Thoracic aorta (tissue), 2 donors: Measurements from ENCODE around the gene MSH2. TPM values are rescaled to one million over a fixed set of nuclear protein-coding genes. Genes with fewer than 3 reads are reported as not detected.

ENCODE experiments used
- ATAC-seq: fragments of 150-250 bp; one replicate; pipeline ENCODE4 v1.8.0; 2017; ENCODE audit warnings: low read depth; ENCODE audit not compliant: insufficient number of reproducible peaks, low FRiP score
- DNase-seq: peaks from one replicate; pipeline ENCODE4 v3.0.0-alpha.2; 2020; ENCODE audit warnings: low spot score
- H3K27ac ChIP-seq, 2 donors: fragments of 200-600 bp; sonication (generic); 1 replicate in 1 of 2; 2 replicates in 1 of 2; pipeline ENCODE4 v1.5.1; 2016; ENCODE audit warnings: mild to moderate bottlenecking in 2 of 2, moderate library complexity in 2 of 2
- H3K27me3 ChIP-seq: fragments of 200-600 bp; sonication (generic); replicated peaks from 2 replicates; pipeline ENCODE4 v1.6.0; 2016; ENCODE audit warnings: mild to moderate bottlenecking; ENCODE audit not compliant: insufficient read depth
- H3K36me3 ChIP-seq: fragments of 200-600 bp; sonication (generic); one replicate; pipeline ENCODE4 v1.5.1; 2016
- H3K4me1 ChIP-seq, 2 donors: fragments of 200-600 bp; sonication (generic); 1 replicate in 1 of 2; 2 replicates in 1 of 2; pipeline versions ENCODE4 v1.5.1 to v1.6.0; 2016; ENCODE audit warnings: low read depth in 2 of 2, mild to moderate bottlenecking in 1 of 2; ENCODE audit not compliant: control insufficient read depth in 1 of 2
- H3K4me3 ChIP-seq: fragments of 200-600 bp; sonication (generic); 2 replicates; pipeline ENCODE4 v1.5.1; 2016; ENCODE audit warnings: mild to moderate bottlenecking
- H3K9me3 ChIP-seq: fragments of 200-600 bp; sonication (generic); 2 replicates; pipeline ENCODE4 v1.5.1; 2016
- total RNA-seq, 2 donors: library from RNA; depleted of rRNA; stranded (reverse); fragments of >200 nt; gene quantifications; one replicate each; pipeline versions ENCODE4 v1.1.0 to v1.2.3, GENCODE V29; 2016
- TF ChIP-seq, protein P1 (sequence below): fragments of 200-600 bp; sonication (generic); IDR thresholded peaks from one replicate; pipeline ENCODE4 v1.5.1; 2019; ENCODE audit warnings: antibody characterized with exemption

MSH2 gene
- total RNA-seq, 2 donors from 2014 or later = 4.7 to 9.6 TPM

- no peak for DNase-seq
- TF ChIP-seq, protein P1, sequence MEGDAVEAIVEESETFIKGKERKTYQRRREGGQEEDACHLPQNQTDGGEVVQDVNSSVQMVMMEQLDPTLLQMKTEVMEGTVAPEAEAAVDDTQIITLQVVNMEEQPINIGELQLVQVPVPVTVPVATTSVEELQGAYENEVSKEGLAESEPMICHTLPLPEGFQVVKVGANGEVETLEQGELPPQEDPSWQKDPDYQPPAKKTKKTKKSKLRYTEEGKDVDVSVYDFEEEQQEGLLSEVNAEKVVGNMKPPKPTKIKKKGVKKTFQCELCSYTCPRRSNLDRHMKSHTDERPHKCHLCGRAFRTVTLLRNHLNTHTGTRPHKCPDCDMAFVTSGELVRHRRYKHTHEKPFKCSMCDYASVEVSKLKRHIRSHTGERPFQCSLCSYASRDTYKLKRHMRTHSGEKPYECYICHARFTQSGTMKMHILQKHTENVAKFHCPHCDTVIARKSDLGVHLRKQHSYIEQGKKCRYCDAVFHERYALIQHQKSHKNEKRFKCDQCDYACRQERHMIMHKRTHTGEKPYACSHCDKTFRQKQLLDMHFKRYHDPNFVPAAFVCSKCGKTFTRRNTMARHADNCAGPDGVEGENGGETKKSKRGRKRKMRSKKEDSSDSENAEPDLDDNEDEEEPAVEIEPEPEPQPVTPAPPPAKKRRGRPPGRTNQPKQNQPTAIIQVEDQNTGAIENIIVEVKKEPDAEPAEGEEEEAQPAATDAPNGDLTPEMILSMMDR = no peak
- no peak for ATAC-seq
Measured at GRCh38 chr2:47508641-47509040, 105.7 kb downstream of the MSH2 start.

DNA sequence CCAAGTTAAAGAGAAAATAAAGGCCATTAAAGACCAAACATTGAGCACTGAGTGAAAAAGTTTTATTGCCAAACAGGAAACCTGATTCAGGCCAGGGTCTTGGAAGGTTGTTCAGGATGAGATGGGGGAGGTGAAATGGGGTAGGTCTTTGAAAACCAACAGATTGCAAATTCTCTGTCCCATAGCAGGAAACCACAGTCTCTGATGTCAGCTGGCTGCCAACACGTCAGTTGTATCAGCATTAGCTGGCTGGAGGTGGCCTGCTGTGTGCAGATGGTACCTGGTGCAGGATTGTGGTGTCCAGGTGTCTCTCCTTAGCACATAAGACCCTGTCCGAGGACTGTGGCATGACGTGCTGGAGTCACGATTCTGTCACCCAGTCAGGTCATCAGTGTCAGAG lies 106.3 kb downstream of the MSH2 start:
- TF ChIP-seq, protein P1 = no peak
- DNase-seq = no peak
- H3K27ac ChIP-seq = no peak overlapping the region
- H3K36me3 ChIP-seq = no peaks in the 10 kb centered on the region
- no peaks in the 10 kb centered on the region for H3K9me3 ChIP-seq
- H3K4me3 ChIP-seq = no peak overlapping the region
- H3K27me3 ChIP-seq = no peaks in the 10 kb centered on the region
- no peaks in the 10 kb centered on the region for H3K4me1 ChIP-seq
- no peak for ATAC-seq

More at GRCh38 chr2:47508641-47509040, 105.7 kb downstream of the MSH2 start:
- H3K27ac ChIP-seq = no peak overlapping the region
- no peak overlapping the region for H3K4me3 ChIP-seq
- H3K27me3 ChIP-seq = no peaks in the 10 kb centered on the region
- no peaks in the 10 kb centered on the region for H3K36me3 ChIP-seq
- H3K9me3 ChIP-seq = no peaks in the 10 kb centered on the region
- H3K4me1 ChIP-seq = no peaks in the 10 kb centered on the region

GRCh38 chr2:47509821-47510385 lies 106.9 kb downstream of the MSH2 start:
- ATAC-seq (no peak), DNase-seq (no peak)
- no peak overlapping the region for H3K27ac ChIP-seq
- no peaks in the 10 kb centered on the region for H3K9me3 ChIP-seq
- no peak overlapping the region for H3K4me3 ChIP-seq
- no peaks in the 10 kb centered on the region for H3K36me3 ChIP-seq
- H3K4me1 ChIP-seq = no peaks in the 10 kb centered on the region
- TF ChIP-seq, protein P1 = no peak
- no peaks in the 10 kb centered on the region for H3K27me3 ChIP-seq

GRCh38 chr2:47510745-47511144 lies 107.8 kb downstream of the MSH2 start:
- no peaks in the 10 kb centered on the region for H3K4me1 ChIP-seq
- H3K27ac ChIP-seq = no peak overlapping the region
- ATAC-seq (no peak), DNase-seq (no peak)
- H3K27me3 ChIP-seq = no peaks in the 10 kb centered on the region
- no peak overlapping the region for H3K4me3 ChIP-seq
- no peaks in the 10 kb centered on the region for H3K9me3 ChIP-seq
- TF ChIP-seq, protein P1 = no peak
- no peaks in the 10 kb centered on the region for H3K36me3 ChIP-seq

GRCh38 chr2:47512581-47513083 lies 109.7 kb downstream of the MSH2 start:
- H3K27ac ChIP-seq = no peak overlapping the region

More at GRCh38 chr2:47512581-47513083, 109.7 kb downstream of the MSH2 start:
- ATAC-seq (no peak), DNase-seq (no peak)
- Histone ChIP-seq H3K4me1 (no peaks in the 10 kb centered on the region), H3K36me3 (no peaks in the 10 kb centered on the region), H3K27me3 (no peaks in the 10 kb centered on the region), H3K9me3 (no peaks in the 10 kb centered on the region), H3K4me3 (no peak overlapping the region)
- TF ChIP-seq, protein P1 = no peak
